Loucy (cell line): ENCODE results near the gene TTLL5.

Source experiments
- H2AFZ ChIP-seq: fragments of 200-600 bp; sonication (generic); 2 replicates; pipeline ENCODE4 v1.6.0; 2016; ENCODE audit warnings: antibody characterized with exemption, mild to moderate bottlenecking, low read length, moderate library complexity
- H3F3A ChIP-seq: fragments of 200-600 bp; 2 replicates; pipeline ENCODE4 v1.6.0; 2016; ENCODE audit warnings: antibody characterized with exemption, low read depth, mild to moderate bottlenecking
- H3K27me3 ChIP-seq: fragments of 200-600 bp; sonication (generic); 2 replicates; pipeline ENCODE4 v1.6.1; 2014; ENCODE audit warnings: low read length, mild to moderate bottlenecking; ENCODE audit not compliant: insufficient read depth, poor library complexity, severe bottlenecking
- H3K36me3 ChIP-seq: fragments of 200-600 bp; sonication (generic); 2 replicates; pipeline ENCODE4 v1.6.1; 2016; ENCODE audit warnings: low read length; ENCODE audit not compliant: insufficient read depth
- H3K4me1 ChIP-seq: fragments of 200-600 bp; sonication (generic); 2 replicates; pipeline ENCODE4 v1.5.1; 2014; ENCODE audit warnings: low read length, mild to moderate bottlenecking; ENCODE audit not compliant: insufficient read depth, poor library complexity, severe bottlenecking
- H3K4me2 ChIP-seq: fragments of 200-600 bp; sonication (generic); 2 replicates; pipeline ENCODE4 v1.6.0; 2014; ENCODE audit warnings: antibody characterized with exemption, low read length, low read depth, mild to moderate bottlenecking; ENCODE audit not compliant: poor library complexity, severe bottlenecking
- H3K4me3 ChIP-seq: fragments of 200-600 bp; sonication (generic); 2 replicates; pipeline ENCODE4 v1.5.1; 2014; ENCODE audit warnings: low read length, mild to moderate bottlenecking, mixed read lengths; ENCODE audit not compliant: poor library complexity, severe bottlenecking
- H3K79me2 ChIP-seq: fragments of 200-600 bp; sonication (generic); 2 replicates; pipeline ENCODE4 v1.6.1; 2014; ENCODE audit warnings: low read length; ENCODE audit not compliant: insufficient read depth
- H3K9ac ChIP-seq: fragments of 200-600 bp; sonication (generic); 2 replicates; pipeline ENCODE4 v1.6.0; 2014; ENCODE audit warnings: mild to moderate bottlenecking, low read depth, low read length, moderate library complexity; ENCODE audit not compliant: poor library complexity, severe bottlenecking
- H3K9me2 ChIP-seq: fragments of 200-600 bp; sonication (generic); replicated peaks from 2 replicates; pipeline ENCODE4 v1.6.1; 2016; ENCODE audit warnings: low read depth, low read length, mixed read lengths
- H3K9me3 ChIP-seq: fragments of 200-600 bp; sonication (generic); 2 replicates; pipeline ENCODE4 v1.6.1; 2014; ENCODE audit warnings: mild to moderate bottlenecking, antibody characterized with exemption, low read length, low read depth; ENCODE audit not compliant: insufficient read depth
- H4K20me1 ChIP-seq: fragments of 200-600 bp; sonication (generic); 2 replicates; pipeline ENCODE4 v1.6.0; 2014; ENCODE audit warnings: antibody characterized with exemption, low read length, mild to moderate bottlenecking; ENCODE audit not compliant: insufficient read depth, poor library complexity, severe bottlenecking
- CTCF ChIP-seq: fragments of 200-600 bp; sonication (generic); conservative IDR thresholded peaks from 2 replicates; pipeline ENCODE4 v1.5.1; 2014; ENCODE audit warnings: mild to moderate bottlenecking, antibody characterized with exemption, low read length
- EZH2phosphoT487 ChIP-seq: fragments of 200-600 bp; IDR thresholded peaks from 2 replicates; pipeline ENCODE4 v1.6.1; 2018; ENCODE audit warnings: antibody characterized with exemption, mild to moderate bottlenecking, moderate library complexity, borderline replicate concordance

Gene TTLL5

GRCh38 chr14:75724414-75725204, 63.6 kb downstream of the TTLL5 start:
- Histone ChIP-seq H2AFZ (no peak overlapping the region), H3K9me3 (peaks cover 8% of the 10 kb centered on the region), H3K27me3 (no peaks in the 10 kb centered on the region), H3K36me3 (peaks cover 55% of the 10 kb centered on the region), H3K9ac (no peak overlapping the region), H3K9me2 (no peaks in the 10 kb centered on the region), H4K20me1 (no peaks in the 10 kb centered on the region), H3K4me2 (no peak overlapping the region), H3K79me2 (no peaks in the 10 kb centered on the region), H3K4me3 (no peak overlapping the region), H3F3A (no peaks in the 10 kb centered on the region), H3K4me1 (peaks cover 6% of the 10 kb centered on the region)
- TF ChIP-seq EZH2phosphoT487 (no peak), CTCF (no peak)

- H4K20me1 ChIP-seq, result no peaks in the 10 kb centered on the region
- no peak overlapping the region for H3K4me2 ChIP-seq
- H3F3A ChIP-seq, result no peaks in the 10 kb centered on the region
- no peak overlapping the region for H3K9ac ChIP-seq
- H3K9me2 ChIP-seq, result no peaks in the 10 kb centered on the region
- H3K36me3 ChIP-seq, result peaks cover 47% of the 10 kb centered on the region
- H3K9me3 ChIP-seq, result peaks cover 8% of the 10 kb centered on the region
- H3K27me3 ChIP-seq, result no peaks in the 10 kb centered on the region
- no peaks in the 10 kb centered on the region for H3K79me2 ChIP-seq
- no peak overlapping the region for H3K4me3 ChIP-seq
- no peak overlapping the region for H2AFZ ChIP-seq
- no peak for TF ChIP-seq CTCF
- TF ChIP-seq EZH2phosphoT487, result no peak
- H3K4me1 ChIP-seq, result peaks cover 6% of the 10 kb centered on the region
These were observed 64.4 kb downstream of the TTLL5 start for GRCh38 chr14:75725481-75725880.

- peaks cover 8% of the 10 kb centered on the region for H3K9me3 ChIP-seq
- H3K9ac ChIP-seq, result no peak overlapping the region
- H3K4me2 ChIP-seq, result no peak overlapping the region
- H4K20me1 ChIP-seq, result no peaks in the 10 kb centered on the region
- no peaks in the 10 kb centered on the region for H3K27me3 ChIP-seq
- peaks cover 38% of the 10 kb centered on the region for H3K36me3 ChIP-seq
- H3K4me1 ChIP-seq, result peaks cover 6% of the 10 kb centered on the region
- H3K9me2 ChIP-seq, result no peaks in the 10 kb centered on the region
- H2AFZ ChIP-seq, result no peak overlapping the region
- no peaks in the 10 kb centered on the region for H3K79me2 ChIP-seq
- H3F3A ChIP-seq, result no peaks in the 10 kb centered on the region
- no peak for TF ChIP-seq CTCF
- no peak for TF ChIP-seq EZH2phosphoT487
- no peak overlapping the region for H3K4me3 ChIP-seq
These were observed 65.3 kb downstream of the TTLL5 start for GRCh38 chr14:75726321-75726720.
